Retinal pigment epithelial cell (primary cell): ENCODE data around the gene ST8SIA6.

Experiments
- DNase-seq: peaks from one replicate; pipeline ENCODE4 v3.0.0-alpha.2; 2010; ENCODE audit warnings: low read depth
- H3K4me3 ChIP-seq: 2 replicates; pipeline ENCODE4 v1.5.1; 2011; ENCODE audit warnings: mild to moderate bottlenecking, low read length, control low read depth, moderate library complexity
- TF ChIP-seq, protein P1 (sequence below): conservative IDR thresholded peaks from 2 replicates; pipeline ENCODE4 v1.5.1; 2011; ENCODE audit warnings: low read depth, low read length, control low read depth, inconsistent platforms

Gene ST8SIA6

DNA sequence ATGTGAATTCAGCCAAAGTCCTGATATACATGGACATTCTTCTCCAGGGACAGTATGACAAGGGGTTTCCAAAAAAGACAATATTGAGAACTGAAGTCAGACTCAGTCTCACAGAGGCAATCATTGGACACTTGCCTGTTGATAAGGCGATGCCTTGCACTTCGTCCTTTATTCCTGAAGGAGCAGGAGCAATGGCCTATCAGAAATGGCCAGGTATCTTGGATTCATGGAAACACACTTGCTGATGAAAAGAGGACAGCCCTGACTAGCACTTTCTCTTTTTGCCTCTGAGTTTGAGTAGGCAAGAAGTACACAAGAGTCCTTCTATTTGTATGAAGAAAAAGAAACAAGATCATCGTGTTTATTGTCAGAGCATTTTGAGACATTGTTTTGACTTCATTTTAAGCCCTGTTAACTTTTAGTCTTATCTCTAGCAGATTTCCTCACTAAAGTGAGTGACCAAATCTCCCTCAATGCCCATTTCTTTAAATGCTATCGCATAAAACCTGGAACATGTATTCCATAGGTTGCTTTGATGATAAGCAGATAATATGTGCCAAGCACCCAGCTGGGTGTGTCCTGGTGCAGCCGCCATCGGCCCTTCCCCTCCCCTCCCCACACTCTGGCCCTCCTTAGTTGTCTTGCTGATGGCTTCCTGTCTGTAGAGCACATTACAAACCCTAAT lies 26.6 kb downstream of the ST8SIA6 start:
- DNase-seq, result no peak
- TF ChIP-seq, protein P1, sequence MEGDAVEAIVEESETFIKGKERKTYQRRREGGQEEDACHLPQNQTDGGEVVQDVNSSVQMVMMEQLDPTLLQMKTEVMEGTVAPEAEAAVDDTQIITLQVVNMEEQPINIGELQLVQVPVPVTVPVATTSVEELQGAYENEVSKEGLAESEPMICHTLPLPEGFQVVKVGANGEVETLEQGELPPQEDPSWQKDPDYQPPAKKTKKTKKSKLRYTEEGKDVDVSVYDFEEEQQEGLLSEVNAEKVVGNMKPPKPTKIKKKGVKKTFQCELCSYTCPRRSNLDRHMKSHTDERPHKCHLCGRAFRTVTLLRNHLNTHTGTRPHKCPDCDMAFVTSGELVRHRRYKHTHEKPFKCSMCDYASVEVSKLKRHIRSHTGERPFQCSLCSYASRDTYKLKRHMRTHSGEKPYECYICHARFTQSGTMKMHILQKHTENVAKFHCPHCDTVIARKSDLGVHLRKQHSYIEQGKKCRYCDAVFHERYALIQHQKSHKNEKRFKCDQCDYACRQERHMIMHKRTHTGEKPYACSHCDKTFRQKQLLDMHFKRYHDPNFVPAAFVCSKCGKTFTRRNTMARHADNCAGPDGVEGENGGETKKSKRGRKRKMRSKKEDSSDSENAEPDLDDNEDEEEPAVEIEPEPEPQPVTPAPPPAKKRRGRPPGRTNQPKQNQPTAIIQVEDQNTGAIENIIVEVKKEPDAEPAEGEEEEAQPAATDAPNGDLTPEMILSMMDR, result no peak

DNA sequence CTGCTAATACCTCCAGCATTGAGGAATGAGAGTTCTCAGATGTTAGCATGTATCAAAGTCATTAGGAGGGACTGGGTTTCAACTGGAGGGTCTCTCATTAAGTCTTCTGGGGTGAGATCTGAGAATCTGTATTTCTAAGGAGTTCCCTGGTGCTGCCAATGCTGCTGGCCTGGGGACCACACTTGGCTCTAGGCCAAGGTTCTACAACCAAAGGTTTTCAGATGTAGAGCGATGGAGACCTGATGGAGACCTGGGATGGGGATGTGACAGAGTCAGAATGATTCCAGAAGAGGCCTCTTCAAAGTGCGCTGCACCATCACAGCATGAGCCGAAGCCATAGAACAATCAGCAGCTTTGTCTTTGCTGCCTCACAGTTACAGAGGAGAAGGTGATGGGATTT lies 27.2 kb downstream of the ST8SIA6 start:
- DNase-seq, result no peak
- TF ChIP-seq, protein P1, result no peak
- no peak overlapping the region for H3K4me3 ChIP-seq

More for the DNA sequence above, 26.6 kb downstream of the ST8SIA6 start:
- no peak overlapping the region for H3K4me3 ChIP-seq

- TF ChIP-seq, protein P1, result no peak
- DNase-seq, result no peak
- no peak overlapping the region for H3K4me3 ChIP-seq
These were observed 28.1 kb downstream of the ST8SIA6 start for GRCh38 chr10:17426263-17426750.

DNA sequence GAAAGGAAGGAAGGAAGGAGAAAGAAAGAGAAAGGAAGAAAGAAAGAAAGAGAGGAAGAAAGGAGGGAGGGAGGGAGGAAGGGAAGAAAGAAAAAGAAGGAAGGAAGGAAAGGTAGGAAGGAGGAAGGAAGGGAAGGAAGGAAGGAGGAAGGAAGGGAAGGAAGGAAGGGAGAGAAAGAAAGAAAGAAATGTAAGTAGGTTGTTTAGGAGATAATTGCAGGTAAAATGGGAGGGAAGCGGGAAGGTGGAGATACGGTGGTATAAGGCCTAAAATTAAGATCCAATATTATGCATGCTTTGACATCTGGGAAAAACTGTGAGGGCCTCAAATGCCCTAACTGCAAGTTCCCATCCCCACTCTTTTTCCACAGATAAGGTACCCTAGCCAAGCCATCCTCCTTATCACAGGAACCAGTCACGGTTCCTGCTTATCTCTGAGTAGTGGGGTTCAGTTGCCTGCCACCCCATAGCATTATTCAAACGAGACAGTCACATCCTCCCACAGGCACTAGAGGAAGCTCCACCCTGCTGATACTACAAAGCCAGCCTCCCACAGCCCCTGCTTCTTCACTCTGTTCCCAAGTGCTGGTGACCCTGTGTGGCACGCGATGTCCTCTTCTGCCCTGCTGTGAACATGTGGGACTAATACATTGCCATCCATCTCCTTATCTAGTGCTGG lies 28.7 kb downstream of the ST8SIA6 start:
- DNase-seq, result no peak
- TF ChIP-seq, protein P1, result no peak

DNA sequence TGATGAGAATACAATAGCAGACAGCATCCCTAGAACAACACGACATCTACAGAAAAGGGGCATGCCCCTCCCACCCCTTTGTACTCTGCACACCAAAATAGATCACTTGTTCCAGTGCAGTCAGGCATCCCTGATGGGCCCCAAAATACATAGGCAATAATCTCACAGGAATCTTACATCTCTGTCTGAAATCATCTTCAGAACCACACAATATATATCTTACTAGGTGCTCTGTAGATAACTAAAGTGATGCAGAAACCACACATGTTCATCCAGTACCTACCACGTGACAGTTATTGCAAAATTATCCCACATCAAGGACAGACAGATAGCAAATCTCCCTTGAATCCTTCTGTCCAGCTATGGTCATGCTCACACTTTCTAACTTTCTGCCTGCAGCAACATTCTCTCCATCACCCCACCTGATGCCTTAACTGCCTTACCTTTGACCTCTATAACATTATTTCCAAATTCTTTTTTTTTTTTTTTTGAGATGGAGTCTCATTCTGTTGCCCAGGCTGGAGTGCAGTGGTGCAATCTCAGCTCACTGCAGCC lies 30.7 kb downstream of the ST8SIA6 start:
- no peak for DNase-seq
- TF ChIP-seq, protein P1, result no peak
- no peak overlapping the region for H3K4me3 ChIP-seq

More for the DNA sequence above, 28.7 kb downstream of the ST8SIA6 start:
- H3K4me3 ChIP-seq, result no peak overlapping the region

DNA sequence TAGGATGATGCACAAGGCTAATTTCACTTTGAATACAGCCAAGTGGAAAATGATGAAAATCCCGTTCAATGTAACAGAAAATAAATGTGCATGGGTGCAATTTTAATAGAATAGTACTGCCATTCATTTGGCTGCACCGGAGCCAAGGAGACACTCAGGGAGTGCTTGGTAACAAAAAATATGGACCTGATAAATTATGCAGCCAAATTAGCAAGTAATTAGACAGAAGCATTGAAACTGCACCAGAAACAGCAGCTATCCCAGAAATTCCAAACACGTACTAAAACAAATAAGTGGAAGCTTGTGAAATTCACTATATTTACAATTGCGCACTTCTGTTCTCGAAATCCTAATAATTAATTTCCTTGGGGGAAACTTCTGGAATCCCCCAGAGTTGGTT lies 31.5 kb downstream of the ST8SIA6 start:
- DNase-seq, result no peak
- H3K4me3 ChIP-seq, result no peak overlapping the region
- TF ChIP-seq, protein P1, result no peak
